ENCODE measurements around the gene OR2L3.
"Not testable (repeated sequence)": the region's sequence is repeated elsewhere in the genome, so short reads cannot be mapped to it uniquely, and the experiment has no call there.

Gene OR2L3, protein sequence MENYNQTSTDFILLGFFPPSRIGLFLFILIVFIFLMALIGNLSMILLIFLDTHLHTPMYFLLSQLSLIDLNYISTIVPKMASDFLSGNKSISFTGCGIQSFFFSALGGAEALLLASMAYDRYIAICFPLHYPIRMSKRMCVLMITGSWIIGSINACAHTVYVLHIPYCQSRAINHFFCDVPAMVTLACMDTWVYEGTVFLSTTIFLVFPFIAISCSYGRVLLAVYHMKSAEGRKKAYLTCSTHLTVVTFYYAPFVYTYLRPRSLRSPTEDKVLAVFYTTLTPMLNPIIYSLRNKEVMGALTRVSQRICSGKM

DNA sequence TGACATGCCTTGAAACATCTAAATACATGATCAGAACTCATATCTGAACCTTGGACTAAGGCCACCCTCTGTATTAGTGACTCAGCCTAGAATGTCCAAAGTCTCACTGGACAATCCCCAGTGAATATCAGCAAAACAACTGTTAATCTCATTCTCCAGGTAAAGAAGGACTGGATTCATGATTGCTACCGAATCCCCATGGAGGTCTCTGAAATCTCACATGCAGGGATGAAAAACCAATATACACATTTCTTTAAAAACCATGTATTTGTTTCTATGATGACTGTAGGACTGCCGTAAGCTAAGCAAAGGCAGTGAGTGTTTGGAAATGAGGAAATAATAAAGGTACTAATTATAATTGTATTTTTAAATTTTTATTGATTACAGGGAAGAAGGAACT lies at the start of gene OR2L3:
OR2L3 (plus strand) TSS at position 301 of the 400 bp plus-strand sequence. CDS start 13,846 bp downstream, outside the sequence.
- no peak for DNase-seq

DNA sequence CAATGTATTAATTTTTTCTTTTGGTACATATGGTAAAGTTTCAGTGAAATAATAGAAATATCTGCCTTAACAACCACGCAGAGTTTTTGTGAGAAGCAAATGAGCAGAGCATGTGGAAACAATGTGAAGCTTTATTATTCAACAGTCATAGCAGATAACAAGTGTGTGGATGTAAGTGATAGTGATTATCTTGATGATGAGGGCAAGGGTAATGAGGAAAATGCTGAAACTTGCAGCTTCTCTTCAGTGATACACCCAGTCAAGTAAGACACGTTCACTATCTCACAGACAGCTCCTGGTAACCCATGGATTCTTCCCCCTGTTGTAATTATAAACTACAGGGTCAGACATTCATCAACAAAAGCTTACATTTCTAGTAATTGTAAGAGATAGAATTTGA lies 47.8 kb upstream of the OR2L3 start:
- DNase-seq, result no peak

DNA sequence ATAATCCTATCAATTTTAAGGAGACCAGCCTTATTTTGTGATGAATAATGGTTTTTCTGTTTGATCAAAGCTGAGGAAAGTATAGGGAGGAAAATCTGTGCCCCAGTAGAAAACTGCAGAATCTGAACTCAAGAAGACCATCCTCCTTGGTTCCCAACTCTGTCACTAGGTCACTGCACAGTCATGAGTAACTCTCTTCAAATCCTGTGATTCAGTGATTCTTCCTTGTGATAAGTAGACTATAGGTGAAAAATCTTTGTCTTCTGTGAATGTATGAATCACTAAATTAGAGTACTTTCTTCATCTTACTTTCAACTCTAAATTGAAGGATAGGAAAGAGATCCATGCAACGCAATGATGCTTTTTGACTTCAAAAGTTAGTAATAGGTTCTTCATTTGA lies 46.5 kb upstream of the OR2L3 start:
- no peak for DNase-seq

DNA sequence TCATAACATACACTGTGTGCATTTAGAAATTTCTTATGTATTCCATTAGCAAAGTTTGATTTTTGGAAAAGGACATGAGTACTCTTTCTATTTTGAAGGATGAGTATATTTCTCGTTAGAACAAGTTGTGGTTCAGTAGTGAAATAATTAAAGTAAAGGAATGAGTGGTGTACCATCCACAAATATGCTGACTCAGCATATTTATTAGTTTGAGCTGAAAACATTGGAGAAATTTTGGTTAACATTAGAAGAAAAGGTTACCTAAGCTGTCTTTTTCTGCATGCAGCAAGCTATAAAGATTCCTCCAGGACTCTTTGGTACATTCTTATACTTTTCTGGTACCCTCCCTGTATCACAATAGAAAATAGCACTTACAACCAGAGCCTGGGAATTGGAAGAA lies 38.9 kb upstream of the OR2L3 start:
- no peak for DNase-seq

DNA sequence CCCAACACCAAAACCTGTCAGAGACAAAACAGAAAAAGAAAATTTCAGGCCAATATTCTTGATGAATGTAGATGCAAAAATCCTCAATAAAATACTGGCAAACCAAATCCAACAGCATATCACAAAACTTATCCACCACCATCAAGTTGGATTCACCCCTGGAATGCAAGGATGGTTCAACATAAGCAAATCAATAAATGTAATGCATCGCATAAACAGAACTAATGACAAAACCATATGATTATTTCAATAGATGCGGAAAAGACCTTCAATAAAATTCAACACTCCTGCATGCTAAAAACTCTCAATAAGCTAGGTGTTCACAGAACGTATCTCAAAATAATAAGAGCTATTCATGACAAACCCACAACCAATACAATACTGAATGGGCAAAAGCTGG lies 37.0 kb upstream of the OR2L3 start:
- no peak for DNase-seq

DNA sequence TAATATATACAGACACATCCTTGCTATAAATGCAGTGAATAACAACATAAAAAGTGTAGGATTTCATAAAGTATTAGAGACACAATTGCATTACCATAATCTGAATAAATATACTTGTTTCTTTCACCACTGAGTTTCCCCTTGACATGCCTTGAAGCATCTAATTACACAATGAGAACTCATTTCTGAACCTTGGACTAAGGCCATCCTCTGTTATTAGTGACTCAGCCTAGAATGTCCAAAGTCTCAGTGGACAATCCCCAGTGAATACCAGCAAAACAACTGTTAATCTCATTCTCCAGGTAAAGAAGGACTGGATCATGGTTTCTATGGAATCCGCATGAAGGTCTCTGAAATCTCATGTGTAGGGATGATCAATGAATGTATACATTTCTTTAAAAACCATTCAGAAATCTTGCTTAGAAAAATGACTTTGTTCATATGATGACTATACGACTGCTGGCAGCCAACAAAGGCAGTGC lies 33.4 kb upstream of the OR2L3 start, which contains the start of gene OR2L5:
OR2L5 (plus strand) TSS at position 432 of the 482 bp plus-strand sequence. CDS start 8,288 bp downstream, outside the sequence.
- DNase-seq, result peak; percentile 12

DNA sequence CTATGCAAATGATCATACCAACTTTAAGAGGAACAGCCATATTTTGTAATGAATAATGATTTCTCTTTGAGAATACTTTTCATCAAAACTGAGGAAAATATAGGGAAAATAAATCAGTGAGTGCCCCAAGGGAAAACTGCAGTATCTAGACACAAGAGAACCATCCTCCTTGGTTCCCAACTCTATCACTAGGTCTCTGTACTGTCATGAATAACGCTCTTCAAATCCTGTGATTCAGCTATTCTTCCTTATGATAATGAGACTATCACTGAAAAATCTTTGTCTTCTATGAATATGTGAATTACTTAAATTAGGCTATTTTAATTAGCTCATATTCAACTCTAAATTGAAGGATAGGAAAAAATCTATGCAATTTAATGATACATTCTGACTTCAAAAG lies 30.8 kb upstream of the OR2L3 start:
- DNase-seq, result no peak

DNA sequence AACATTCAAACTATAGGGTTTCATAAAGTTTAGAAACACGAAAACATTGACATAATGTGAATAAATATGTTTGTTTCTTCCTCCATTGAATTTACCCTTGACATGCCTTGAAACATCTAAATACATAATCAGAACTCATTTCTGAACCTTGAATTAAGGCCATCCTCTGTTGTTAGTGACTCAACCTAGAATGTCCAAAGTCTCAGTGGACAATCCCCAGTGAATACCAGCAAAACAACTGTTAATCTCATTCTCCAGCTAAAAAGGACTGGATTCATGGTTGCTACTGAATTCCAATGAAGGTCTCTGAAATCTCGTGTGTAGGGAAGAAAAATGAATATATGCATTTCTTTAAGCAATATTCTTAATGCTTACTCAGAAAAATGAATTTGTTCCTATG lies 16.9 kb upstream of the OR2L3 start, which contains the start of gene OR2L2:
OR2L2 (plus strand) TSS at position 301 of the 400 bp plus-strand sequence. CDS start 8,198 bp downstream, outside the sequence.
- no peak for DNase-seq

DNA sequence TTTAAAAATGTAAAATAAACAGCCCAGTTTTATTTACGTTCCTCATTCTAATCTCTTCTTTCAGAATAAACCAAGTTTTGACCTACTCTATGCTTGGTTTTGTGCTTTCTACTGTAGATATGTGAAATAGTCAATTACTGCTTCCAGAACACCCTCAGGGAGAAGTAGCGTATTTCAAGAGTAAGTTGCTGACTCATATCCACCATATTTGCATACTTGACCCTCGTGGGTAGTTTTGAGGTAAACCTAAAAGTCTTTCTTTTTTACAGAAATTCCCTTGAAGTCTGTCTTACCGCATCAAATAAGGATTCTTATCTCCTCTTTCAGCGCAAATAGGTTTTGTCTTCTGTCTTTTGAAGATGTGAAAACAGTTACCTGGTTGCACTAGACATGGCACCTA lies 1.4 kb upstream of the OR2L3 start:
- no peak for DNase-seq

DNA sequence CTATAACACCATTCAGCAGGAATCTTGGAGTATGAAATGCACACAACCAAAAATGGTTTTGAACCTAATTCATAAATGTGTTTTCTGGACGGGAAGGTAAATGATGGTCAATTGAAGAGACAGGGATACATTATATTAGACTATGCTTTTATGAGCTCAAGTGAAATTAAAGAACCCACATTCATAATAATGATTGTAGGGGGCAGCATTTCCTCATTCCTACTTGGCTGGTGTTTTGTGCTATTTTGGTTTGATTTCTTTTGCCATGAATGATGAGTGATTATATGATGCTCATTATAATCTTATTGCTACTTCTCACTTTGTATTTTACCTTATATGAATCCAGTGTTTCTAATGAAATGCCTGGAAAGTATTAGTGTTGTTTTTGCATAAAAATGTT lies 372 bp downstream of the OR2L3 start:
- no peak for DNase-seq

DNA sequence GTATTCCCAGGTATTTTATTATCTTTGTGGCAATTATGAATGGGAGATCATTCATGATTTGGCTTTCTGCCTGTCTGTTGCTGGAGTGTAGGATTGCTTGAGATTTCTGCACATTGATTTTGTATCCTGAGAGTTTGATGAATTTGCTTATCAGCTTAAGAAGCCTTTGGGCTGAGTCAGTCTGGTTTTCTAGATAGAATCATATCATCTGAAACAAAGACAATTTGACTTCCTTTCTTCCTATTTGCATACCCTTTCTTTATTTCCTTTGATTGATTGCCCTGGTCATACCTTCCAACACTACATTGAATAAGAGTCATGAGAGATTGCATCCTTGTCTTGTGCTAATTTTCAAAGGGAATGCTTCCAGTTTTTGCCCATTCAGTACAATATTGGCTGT lies 8.0 kb downstream of the OR2L3 start:
- DNase-seq, result no peak

DNA sequence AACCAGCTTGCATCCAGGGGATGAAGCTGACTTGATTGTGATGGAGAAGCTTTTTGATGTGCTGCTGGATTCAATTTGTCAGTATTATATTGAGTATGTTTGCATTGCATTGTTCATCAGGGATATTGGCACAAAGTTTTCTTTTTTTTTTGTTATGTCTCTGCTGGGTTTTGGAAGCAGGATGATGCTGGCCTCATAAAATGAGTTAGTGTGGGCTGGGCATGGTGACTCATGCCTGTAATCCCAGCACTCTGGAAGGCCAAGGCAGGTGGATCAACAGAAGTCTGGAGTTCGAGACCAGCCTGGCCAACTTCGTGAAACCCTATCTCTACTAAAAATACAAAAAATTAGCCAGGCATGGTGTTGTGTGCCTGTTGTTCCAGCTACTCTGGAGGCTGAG lies 8.6 kb downstream of the OR2L3 start:
- no peak for DNase-seq

DNA sequence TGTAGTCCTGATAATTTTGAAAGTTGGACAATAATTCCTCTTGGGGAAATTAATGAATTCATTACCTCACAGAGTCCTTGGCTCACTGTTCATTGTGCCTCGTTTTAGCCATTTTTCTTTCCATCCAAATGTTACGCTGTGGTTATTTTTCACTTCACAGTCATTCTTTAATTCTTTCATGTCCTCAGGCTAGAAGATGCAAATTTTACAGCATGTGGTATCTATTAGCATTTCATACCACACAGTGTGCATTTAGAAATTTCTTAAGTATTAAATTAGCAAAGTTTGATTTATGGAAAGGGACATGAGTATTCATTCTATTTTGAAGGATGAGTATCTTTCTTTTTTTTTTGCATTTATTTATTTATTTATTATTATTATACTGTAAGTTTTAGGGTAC lies 18.4 kb downstream of the OR2L3 start:
- no peak for DNase-seq

DNA sequence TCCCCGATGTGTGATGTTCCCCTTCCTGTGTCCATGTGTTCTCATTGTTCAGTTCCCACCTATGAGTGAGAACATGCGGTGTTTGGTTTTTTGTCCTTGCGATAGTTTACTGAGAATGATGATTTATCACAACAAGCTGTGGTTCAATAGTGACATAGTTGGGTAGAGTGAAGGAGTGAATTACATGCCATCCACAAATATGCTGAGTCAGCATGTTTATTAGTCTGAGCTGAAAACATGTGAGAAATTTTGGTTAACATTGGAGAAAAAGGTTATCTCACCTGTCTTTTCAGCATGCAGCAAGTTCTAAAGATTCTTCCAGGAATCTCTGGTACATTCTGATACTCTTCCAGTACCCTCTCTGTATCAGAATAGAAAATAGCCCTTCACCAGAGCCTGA lies 19.0 kb downstream of the OR2L3 start:
- no peak for DNase-seq

DNA sequence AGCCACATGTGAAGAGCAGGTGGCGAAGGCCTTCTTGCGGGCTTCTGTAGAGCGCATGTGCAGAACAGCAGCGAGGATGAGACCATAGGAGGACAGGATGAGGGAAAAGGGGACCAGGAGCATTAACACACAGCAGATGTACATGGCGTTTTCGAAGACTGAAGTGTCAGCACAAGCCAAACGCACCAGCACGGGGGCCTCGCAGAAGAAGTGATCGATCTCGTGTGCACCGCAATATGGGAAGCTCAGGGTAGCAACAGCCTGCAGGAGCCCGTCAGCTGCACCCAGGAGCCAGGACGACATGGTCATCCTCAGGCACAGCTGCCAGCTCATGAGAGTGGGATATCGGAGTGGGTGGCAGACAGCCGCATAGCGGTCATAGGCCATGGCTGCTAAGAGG lies 37.2 kb downstream of the OR2L3 start:
- not testable (repeated sequence) for DNase-seq

DNA sequence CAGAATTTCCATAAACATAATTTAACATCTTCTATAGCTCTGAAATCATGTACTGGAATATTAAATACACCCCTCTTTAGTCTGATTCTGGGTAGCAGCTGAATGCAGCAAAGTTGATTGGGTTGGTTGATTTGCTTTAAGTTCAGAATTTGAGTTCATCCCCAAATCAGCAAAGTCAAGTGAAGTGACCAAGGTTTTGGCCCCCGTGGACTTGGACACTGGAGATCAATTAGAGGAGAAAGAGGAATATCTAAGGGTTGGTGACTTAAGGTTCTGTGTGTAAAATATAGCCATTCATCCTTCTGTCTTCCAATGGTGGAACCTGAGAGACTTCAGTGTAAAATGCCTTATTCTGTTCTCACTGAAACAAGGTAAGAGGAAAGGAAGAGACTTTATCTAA lies 48.2 kb downstream of the OR2L3 start, which contains the start of gene OR2L13:
OR2L13 (plus strand) TSS at position 301 of the 400 bp plus-strand sequence. CDS start 4,192 bp downstream, outside the sequence.
- DNase-seq, result no peak

DNA sequence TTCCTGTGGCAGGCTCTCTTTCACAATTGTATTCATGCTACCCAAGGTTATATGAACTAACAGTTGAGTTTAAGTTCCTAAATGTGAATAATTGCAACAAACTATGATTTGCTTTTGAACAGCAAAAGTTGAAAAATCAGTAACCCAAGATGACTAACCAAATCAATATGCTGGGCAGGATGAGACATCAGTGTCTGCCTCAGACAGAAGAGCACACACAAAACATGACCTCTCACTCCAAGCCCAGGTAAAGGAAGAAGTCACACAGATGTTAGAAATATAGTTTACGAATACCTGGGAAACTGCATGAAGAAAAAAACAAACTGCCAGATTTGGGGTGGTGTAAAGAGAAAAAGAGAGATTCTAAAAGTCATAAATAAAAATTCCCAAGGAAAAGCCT lies 51.9 kb downstream of the OR2L3 start:
- no peak for DNase-seq

DNA sequence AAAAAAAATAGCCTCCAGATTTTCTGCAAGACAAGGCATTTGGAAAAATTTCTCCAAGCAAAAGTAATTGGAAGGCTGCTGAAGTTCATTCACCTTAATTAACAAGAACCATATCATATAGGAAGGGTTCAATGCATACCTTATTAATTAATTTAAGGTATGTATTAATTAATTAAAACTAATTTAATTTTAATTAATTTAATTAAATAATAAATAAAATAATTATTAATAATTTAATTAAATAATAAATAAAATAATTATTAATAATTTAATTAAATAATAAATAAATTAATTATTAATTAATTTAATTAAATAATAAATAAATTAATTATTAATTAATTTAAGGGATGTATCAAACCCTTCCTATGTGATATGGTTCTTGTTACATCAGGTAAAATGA lies 56.2 kb downstream of the OR2L3 start:
- no peak for DNase-seq

DNA sequence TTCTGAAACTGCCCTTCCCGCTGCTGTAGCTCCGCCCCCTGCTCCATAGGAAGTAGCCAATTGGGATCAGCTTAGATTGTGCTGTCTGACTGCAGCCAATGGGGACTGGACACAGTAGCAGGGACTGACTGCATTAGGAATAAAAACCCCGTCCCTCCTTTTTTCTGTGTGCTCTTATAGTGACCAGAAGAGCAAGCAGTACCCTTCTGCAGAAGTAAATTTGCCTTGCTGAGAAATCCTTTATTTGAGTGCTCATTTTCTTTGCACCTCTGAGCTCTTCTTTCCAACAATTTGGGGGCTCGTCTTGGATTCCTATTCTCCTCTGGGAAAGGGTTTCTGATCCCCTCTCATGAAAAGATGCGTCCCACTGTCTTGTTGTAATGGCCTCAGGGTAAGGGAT lies 64.5 kb downstream of the OR2L3 start:
- DNase-seq, result no peak

Measured in HCEC 1CT (cell line).